GM19455 (cell line): ENCODE results near the gene KCNMA1.

Experiments
- ATAC-seq: cut with Tn5 transposase; IDR thresholded peaks from one replicate; pipeline ENCODE4 v1.9.1; 2021; ENCODE audit not compliant: unreplicated experiment

The KCNMA1 gene

DNA sequence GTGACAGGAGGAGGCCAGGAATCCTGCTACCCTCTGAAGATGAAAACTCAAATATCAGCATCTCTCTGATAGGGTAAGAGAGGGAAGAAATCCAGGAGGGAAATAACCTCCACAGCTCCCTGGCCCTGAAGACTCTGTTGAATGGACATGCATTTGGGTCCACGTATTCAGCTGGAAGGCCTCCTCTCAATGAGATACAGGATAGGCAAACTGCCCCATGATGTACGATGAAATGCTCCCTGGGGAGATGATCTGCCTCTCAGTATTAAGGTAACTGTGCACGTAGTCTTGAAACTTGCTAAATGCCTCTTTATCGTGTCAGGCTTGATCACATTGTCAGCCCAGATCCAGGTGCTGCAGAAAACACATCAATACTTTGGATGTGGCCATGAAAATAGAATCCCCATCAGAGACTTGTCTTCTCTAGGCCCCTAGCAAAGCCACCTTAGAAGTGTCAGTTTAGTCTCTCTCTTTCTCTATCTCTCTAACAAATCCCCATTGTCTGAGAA, 384.0 kb downstream of the KCNMA1 start:
- ATAC-seq, result no peak

DNA sequence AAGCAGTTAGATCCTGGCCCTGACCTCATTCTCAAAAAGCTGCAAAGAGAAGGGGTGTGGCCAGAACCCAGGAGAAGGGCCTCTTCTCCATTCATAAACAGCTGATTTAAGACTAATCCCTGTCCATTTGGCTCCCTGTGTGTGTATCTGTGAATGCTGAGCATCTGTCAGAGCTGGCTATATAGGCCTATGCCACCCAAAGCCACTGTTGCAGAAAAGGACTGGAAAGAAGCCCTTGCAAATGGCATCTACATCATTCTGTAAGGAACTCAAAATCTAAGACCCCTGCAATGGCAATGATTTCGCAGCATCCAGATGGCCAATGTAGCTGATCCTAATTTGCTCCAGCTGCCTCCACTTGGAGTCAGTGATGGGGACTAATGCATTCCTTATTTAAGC, 384.5 kb downstream of the KCNMA1 start:
- no peak for ATAC-seq

DNA sequence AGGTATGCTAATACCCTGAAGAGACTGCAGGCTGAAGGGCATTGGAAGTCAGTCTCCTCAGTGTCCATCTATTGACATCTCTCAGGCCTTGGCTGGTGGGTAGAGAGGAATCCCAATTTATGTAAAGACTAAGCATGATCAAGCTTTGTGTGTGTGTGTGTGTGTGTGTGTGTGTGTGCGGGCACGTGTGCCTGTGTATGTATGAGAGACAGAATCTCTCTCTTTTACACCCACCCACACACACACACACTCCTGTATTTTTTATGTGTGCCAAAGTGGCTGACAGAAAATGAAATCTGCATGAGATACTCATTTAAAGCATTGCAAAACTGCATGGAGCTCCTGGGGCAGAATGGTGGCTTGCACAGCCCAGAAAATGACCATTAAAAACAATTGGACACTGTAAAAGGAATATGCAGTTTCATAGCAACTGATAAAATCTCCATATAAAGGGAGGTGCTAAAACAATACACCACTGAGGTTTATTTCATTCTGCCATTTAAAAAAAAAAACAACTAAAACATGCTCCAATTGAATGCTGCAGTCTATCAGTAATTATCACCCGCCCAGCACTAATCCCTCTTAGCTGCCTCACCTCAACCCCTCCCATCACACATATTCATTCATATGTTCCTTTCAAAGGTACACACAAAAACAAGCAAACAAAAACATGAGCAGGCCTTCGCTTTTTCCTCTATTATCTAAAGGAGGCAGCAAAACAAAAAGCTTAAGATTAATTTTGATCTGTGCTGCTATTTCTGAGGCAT, 385.0 kb downstream of the KCNMA1 start:
- ATAC-seq, result no peak

DNA sequence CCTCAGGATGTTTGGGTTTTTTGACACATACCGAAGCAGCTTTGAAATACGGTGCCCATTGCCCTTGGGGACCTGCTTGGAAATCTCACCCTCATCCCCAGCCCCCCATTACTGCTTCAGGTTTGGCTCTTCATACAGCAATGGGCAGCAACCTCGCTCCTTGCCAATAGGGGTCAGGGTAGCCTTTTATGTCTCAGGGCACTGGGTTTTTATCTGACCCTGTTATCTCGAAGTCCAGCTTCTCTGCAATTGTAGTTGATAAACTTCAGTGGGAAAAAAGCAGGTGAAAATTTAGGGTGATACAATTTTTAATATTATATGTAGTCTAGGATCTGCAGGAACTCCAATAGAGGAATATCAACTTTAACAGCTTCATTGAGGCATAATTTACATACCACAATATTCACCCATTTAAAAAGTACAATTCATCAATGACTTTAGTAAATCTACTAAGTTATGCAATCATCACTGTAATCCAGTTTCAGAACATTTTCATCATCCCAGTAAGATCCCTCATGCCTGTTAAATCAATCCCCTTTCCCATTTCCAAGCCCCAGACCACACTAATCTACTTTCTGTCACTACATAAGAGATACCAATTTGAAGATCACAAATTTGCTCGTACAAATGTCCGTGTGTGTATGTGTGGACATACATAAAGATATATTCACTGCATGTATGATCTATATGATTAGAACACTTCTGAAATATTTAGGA, 386.2 kb downstream of the KCNMA1 start:
- ATAC-seq, result no peak

DNA sequence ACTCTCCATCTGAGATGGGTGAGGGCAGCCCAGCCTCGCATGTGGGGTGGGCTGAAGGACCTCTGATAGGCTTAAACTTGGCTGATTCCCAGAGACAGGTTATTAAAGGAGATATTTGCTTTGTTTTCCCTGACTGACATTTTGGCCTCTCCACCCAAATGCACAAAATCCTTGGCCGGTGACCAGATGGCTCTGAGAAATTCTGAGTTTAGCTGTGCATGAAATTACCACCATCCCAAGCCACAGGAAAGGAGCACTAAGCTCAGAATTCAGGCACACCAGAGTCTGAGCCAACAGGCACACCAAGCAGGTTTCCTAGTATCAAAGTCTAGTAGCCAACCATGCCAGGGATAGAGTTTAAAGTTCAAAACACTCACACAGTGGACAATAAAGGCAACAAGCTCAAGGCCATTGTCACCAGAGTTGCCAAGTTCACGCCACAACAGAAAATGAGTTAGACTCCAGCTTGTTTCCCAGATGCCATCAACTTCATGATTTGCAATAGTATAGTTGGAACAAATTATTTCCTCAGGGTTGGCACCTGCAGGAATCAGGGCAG, 387.6 kb downstream of the KCNMA1 start:
- no peak for ATAC-seq

DNA sequence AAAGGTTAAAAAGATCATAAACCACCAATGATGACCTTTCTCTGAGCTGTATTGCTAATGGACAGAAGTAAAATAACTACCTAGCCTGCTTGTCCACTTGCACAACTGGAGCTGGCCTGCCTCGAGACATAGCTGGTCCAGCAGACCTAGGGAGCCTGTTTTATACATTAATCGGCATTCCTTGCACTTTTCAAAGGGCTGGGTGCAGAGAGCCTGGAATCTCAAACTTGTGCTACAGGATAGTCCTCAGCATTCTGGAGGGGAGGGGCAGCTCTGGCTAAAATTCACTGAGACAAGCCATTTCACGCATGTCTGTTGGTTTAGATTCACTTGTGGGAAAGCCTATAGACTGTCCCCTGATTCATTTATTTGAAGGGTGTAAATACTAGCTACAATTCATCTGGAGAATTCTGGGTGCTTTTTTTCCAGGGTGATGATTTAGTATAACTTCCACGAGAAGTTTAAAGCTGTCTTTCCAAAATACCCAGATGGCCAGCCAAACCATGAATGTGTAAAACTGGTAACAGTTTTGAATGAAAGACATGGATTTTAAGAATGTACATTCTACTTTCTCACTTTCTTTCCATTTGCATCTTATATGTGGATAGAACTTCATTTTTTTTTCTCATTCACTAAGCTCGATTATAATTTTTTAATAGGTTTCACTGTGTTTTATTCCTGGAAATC, 389.4 kb downstream of the KCNMA1 start:
- ATAC-seq, result no peak

DNA sequence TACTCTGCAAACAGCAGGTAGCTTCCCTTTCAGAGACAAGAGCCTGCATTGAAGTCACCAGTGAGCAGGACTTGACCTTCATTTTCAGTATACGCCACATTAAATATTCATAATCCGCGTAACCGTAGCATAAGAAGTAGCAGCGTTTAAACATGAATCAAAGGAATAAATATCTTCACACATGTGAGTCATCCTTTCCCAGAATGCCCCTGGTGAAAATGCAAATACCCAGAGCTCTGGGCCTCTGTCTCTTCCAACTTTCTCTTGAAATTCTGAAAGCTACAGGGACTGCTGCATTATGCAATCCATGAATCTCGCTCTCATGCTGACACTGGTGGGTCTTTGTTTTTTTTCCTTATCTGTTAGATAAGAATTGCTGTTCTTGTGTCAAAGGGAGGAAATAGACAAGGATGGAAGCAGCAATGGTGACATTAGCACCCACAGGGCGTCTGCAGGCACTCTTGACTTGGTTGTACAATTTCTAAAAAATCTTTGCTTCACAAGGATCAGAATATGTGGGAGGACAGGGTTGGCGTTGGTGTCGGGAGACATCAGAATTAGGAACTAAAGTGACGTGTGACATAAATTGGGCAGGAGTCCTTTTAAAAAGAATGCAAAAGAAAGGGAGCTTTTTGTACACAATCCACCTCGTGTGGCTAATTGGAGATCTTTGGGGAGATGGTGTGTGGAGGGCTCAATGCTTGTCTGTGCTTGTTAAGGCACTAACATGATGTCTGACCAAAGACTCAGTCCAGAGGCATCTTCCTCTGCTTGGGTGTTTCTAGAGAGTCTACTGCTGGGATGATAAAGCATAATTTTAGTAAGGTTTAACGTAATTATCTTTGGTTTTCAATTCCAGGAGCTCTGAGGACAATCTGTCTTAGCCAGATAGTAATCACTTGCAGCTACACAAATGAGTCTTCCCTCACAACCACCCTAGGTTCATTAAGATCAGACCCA, 390.3 kb downstream of the KCNMA1 start:
- ATAC-seq, result no peak

DNA sequence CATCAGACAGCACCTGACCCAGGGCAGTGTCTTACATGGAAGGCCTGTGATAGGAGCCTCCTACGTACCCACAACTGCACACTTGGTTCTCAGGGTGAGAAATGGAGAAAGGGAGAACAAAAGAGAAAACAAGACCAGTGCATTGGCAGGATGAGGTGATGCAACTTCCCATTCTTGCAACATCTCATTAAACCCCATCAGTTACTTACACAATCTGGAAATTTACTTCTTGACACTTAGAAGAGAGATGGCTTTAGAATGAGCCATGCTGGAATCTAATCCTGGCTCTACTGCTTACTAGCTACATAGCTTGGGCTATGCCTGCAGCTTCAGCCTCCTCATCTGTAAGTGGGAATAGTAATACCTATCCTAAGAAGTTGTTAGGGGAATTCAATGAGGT, 391.7 kb downstream of the KCNMA1 start:
- ATAC-seq, result no peak

DNA sequence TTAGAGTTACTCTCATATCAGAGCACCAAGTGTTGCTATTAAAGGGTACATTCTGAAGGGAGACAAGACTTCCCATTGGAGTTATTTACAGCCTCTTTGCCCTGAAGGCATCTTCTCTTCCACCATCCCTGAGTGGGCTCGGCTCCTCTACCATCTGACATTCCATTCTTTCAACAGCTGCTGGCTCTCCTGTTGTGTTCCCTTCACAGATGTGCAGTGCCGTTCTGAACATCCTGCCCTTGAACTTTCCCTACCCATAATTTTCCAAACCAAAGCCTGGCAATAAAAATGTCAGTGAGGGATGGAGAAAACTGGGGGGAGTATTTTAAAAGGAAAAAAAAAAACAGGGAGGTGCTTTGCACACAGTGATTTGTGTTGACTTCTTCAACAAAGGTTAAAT, 392.9 kb downstream of the KCNMA1 start:
- ATAC-seq, result no peak

DNA sequence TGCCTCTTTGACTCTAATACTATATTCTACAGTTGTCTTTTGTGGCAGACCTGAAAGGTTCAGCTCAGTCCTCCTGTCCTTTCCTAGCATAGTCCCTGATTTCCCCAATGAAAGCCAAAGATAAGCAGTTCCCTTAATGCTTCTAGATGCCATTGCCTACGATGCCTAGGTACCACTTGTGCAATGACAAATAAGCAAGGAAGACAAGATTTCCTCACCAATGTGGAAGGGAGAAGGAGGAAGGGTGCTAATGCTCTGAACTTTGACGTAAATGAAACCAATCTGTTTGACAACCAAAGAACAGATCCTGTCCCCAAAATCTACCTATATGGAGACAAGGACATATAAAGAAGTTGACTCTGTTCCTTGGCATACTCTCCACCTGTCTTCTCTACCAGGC, 393.3 kb downstream of the KCNMA1 start:
- no peak for ATAC-seq

DNA sequence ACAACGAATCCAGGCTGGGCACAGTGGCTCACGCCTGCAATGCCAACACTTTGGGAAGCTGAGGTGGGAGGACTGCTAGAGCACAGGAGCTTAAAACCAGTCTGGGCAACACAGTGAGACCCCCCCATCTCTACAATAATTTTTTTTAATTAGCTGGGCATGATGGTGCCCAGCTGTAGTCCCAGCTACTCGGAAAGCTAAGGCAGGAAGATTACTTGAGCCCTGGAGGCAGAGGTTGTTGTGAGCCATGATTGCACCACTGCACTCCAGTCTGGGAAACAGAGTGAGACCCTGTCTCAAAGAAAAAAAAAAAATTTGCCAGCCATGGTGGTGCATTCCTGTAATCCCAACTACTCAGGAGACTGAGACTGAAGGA, 396.3 kb downstream of the KCNMA1 start:
- ATAC-seq, result no peak

DNA sequence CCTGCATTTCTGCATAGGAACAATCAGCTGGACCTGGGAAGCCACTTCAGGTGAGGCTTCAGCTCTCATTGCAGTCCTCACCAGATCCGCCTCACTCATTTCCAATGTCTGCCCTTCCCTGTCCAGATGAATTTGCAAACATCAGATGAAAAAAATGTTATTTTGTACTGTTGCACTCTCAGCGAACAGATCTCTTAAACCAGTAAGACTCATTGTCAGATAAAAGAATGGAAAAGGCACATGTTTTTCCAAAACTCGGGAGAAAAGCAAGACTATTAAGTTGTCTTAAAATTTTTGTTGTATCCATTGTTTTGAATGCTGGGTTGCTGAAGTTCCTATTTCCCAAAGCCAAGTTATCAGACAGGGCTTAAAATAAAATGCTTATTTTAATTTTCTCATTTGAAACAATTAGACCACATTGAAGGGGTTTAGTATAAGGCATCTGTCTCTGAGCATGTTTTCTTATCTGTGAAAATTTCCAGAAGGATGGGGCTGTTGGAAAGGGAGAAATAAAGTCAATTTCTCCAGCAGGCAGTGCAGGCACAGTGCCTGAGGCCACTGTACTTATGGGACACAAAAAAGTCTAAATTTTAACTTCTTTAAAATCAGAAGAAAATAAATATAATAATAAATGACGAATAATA, 396.8 kb downstream of the KCNMA1 start:
- ATAC-seq, result no peak

DNA sequence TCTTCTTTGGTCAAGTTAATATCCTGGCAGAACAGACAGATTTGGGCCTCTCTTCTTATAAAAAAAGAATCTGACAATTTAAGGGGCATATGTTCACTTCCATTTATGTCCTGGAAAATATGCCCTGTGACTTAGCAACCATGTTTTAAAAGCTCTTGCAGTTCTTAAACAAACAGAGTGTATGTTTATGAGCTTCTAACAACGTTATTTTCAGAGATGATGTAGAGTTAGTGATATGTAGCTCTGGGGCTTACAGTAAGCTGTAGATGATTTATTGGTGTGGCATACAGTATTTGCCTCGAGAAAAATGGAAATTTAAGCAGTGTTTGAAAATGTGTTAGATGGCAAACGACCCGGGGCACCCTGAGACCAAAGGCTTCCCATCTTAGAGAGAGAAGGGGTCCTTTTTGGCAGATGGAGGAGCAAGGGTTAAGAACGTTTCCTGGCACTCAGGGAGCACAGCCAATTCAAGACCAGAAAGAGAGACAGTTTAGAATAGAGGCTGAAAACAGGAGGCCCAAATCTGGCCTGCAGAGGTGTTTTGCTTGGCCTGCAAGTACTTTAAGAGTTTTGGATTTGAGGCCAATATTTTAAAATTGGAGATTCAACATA, 397.5 kb downstream of the KCNMA1 start:
- no peak for ATAC-seq

DNA sequence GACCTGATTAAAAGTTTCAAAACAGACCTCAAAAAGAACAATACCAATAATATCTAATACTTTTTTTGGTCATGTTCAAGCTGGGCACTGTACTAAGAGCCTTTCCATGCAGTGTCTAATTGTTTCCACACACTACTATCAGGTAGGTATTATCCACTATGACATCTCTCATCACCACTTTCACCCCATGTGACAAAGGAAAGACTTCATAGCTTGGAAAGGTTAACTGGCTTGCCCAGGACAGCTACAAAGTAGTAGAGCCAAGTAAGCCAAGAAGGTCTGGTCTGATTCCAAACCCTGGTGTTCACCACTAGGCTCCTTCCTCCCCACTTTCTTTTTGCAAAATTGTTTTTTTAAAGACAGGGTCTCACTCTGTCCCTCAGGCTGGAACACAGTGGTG, 400.5 kb downstream of the KCNMA1 start:
- ATAC-seq, result no peak

DNA sequence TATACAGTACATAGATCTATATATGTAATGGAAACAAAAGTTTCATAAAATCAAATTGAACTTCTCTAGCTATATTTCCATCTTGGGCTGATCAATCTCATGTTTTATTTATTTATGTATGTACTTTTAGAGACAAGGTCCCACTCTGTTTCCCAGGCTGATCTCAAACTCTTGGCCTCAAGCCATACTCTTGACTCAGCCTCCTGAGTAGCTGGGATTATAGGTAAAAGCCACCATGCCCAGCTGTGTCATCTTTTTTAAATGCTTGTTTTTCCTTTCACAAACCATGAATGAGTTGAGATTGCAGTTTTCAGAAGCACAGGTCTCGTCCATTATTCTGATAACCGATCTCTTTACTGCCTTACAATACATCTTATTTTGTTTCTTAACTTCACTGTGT, 400.9 kb downstream of the KCNMA1 start:
- ATAC-seq, result no peak

DNA sequence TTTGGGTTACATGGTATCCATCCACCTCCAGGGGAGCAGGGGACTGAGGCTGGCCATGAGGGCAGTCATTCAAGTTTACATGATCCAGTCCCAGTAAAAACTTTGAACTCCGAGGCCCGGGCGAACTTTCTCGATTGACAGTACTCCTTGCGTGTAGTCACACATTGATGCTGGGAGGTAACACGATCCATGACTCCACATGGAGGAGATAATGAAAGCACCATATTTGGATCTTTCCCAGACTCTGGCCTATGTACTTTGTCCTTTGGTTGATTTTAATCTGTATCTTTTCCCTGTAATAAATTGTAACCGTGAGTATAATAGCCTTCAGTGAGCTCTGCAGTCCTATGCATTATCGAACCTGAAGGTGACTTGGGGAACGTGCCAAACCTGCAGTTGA, 401.6 kb downstream of the KCNMA1 start:
- ATAC-seq, result no peak

DNA sequence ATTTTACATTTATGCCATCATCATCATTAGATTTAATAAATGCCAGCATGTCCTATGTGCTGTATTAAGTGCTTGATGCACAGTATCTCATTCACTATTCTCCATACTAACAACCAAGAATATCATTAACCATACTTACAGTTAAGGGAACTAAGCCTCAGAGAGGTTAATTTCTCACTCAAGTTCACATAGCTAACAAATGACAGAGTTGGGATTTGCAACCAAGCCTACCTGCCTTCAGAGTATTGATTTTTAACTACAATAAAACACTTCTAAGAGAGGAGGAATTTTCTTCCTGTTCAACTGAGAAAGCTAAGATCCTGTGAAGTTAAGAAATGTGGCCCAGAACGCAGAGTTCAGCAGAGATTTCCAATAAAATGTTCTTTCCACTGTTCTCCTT, 403.0 kb downstream of the KCNMA1 start:
- no peak for ATAC-seq

DNA sequence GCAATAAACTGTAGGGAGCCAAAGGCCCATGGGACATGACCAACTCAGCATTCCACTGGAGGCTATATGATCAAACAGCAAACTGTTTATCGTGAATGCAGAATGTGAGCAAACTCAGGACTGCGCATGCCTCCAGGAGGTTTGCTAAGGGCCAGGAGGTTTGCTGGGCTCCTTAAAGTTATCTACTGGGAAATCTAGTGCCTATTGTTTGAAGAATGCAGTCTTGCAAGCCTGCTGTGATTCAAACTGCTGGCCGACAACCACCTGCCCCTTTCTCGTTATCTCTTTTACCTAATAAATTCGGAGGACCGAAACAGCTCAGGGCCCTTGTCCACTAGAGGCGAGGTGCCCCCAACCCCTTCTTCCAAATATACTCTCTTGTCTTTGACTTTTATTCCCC, 404.1 kb downstream of the KCNMA1 start:
- ATAC-seq, result no peak

DNA sequence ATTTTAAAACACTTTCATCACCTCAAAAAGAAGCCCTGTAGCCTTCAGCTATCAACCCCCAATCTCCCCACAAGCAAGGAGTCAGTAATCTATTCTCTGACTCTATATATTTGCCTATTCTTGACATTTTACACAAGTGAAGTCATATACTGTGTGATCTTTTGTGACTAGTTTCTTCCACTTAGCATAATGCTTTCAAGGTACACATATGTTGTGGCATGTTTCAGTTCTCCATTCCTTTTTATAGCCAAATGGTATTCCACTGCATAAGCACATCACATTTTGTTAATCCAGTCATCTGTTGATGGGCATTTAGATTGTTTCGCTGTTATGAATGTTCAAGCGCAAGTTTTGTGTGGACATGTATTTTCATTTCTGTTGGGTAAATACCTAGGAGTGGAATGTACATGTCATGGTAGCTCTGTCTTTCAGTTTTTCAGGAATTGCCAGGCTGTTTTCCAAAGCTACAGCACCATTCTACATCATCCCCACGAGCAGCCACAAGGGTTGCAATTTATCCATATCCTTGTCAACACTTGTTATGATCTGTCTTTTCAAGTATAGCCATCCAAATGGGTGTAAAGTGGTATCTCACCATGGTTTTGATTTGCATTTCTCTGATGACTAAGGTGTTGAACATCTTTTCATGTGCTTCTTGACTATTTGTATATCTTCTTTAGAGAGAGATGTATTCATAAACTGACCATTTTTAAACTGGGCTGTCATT, 405.6 kb downstream of the KCNMA1 start:
- no peak for ATAC-seq
